Retina (tissue), 1 donor: ENCODE results near the gene CTXND2.
"Not testable (repeated sequence)": the region's sequence is repeated elsewhere in the genome, so short reads cannot be mapped to it uniquely, and the experiment has no call there.

ENCODE experiments used
- DNase-seq: peaks from one replicate; pipeline ENCODE4 v3.0.0-alpha.2; 2016

CTXND2 gene

GRCh38 chr1:150893336-150893913 is 6.5 kb downstream of the CTXND2 start:
- no peak for DNase-seq

GRCh38 chr1:150895618-150896017 is 8.7 kb downstream of the CTXND2 start:
- no peak for DNase-seq

- not testable (repeated sequence) for DNase-seq
These were observed 12.9 kb downstream of the CTXND2 start for GRCh38 chr1:150899795-150900194.

GRCh38 chr1:150902346-150902745 is 15.4 kb downstream of the CTXND2 start:
- no peak for DNase-seq

GRCh38 chr1:150902751-150903150 is 15.8 kb downstream of the CTXND2 start:
- no peak for DNase-seq

- DNase-seq, result no peak
These were observed 18.4 kb downstream of the CTXND2 start for GRCh38 chr1:150905301-150905700.

GRCh38 chr1:150906329-150906728 is 19.4 kb downstream of the CTXND2 start:
- no peak for DNase-seq

GRCh38 chr1:150906813-150907212 is 19.9 kb downstream of the CTXND2 start:
- DNase-seq, result no peak

GRCh38 chr1:150909585-150910180 is 22.7 kb downstream of the CTXND2 start:
- no peak for DNase-seq

GRCh38 chr1:150912623-150913022 is 25.7 kb downstream of the CTXND2 start:
- no peak for DNase-seq

- DNase-seq, result no peak
These were observed 30.5 kb downstream of the CTXND2 start for GRCh38 chr1:150917387-150917786.

- DNase-seq, result peak; percentile 20
These were observed 35.6 kb downstream of the CTXND2 start for GRCh38 chr1:150922519-150922975.

- DNase-seq, result peak; percentile 13
These were observed 38.1 kb downstream of the CTXND2 start for GRCh38 chr1:150925080-150925479.

GRCh38 chr1:150926097-150926741 is 39.3 kb downstream of the CTXND2 start, which contains the start of gene SETDB1:
SETDB1 (plus strand) TSS chr1:150926363; CDS start chr1:150927715, 1,352 bp downstream.
- peak; percentile 94 for DNase-seq

- no peak for DNase-seq
These were observed 40.7 kb downstream of the CTXND2 start for GRCh38 chr1:150927624-150928023.

- no peak for DNase-seq
These were observed 41.4 kb downstream of the CTXND2 start for GRCh38 chr1:150928286-150928685.

GRCh38 chr1:150928775-150929174 is 41.8 kb downstream of the CTXND2 start:
- not testable (repeated sequence) for DNase-seq

GRCh38 chr1:150931773-150932172 is 44.8 kb downstream of the CTXND2 start:
- DNase-seq, result peak; percentile 8

- no peak for DNase-seq
These were observed 57.9 kb downstream of the CTXND2 start for GRCh38 chr1:150944856-150945255.

- DNase-seq, result no peak
These were observed 67.8 kb downstream of the CTXND2 start for GRCh38 chr1:150954708-150955107.

GRCh38 chr1:150955280-150955679 is 68.3 kb downstream of the CTXND2 start:
- no peak for DNase-seq

GRCh38 chr1:150957666-150958065 is 70.7 kb downstream of the CTXND2 start:
- DNase-seq, result no peak

GRCh38 chr1:150960646-150961045 is 73.7 kb downstream of the CTXND2 start:
- no peak for DNase-seq

- no peak for DNase-seq
These were observed 74.8 kb downstream of the CTXND2 start for GRCh38 chr1:150961756-150962155.
